ENCODE results near the gene NBEA. TPM values are rescaled to one million over a fixed set of nuclear protein-coding genes. Genes with fewer than 3 reads are reported as not detected.

The NBEA gene
- total RNA-seq, 1 donor from 2014 or later = 3.9 TPM

DNA sequence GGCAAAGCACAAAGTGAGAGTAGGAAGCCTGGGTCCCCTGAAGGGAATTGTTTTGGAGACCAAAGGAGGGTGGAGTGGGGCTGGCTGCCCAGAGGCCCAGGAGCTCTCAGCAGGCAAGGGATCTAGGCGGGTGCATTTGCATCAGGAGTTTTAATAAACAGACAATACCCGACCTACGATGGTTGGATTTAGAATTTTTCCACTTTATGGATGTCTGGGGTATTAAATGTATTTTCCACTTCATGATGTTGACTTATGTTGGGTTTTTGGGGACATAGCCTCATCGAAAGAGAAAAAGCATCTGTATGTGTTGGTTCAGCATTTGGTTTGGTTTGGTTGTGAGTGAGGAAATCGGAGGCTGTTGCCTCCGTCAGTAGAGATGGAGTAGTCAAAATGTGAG, 739.6 kb downstream of the NBEA start:
- intact Hi-C loops (cut with micrococcal nuclease) = no loop called here
- Mint-ChIP-seq H3K9me3 (no peaks in the 10 kb centered on the region), H3K27me3 (no peaks in the 10 kb centered on the region), H3K27ac (no peak overlapping the region), H3K36me3 (ENCODE audit: low read depth) (no peaks in the 10 kb centered on the region), H3K4me3 (no peak overlapping the region), H3K4me1 (no peaks in the 10 kb centered on the region)
- DNase-seq (no peak), ATAC-seq (ENCODE audit: low read depth) (no peak)
- TF ChIP-seq, protein P1, sequence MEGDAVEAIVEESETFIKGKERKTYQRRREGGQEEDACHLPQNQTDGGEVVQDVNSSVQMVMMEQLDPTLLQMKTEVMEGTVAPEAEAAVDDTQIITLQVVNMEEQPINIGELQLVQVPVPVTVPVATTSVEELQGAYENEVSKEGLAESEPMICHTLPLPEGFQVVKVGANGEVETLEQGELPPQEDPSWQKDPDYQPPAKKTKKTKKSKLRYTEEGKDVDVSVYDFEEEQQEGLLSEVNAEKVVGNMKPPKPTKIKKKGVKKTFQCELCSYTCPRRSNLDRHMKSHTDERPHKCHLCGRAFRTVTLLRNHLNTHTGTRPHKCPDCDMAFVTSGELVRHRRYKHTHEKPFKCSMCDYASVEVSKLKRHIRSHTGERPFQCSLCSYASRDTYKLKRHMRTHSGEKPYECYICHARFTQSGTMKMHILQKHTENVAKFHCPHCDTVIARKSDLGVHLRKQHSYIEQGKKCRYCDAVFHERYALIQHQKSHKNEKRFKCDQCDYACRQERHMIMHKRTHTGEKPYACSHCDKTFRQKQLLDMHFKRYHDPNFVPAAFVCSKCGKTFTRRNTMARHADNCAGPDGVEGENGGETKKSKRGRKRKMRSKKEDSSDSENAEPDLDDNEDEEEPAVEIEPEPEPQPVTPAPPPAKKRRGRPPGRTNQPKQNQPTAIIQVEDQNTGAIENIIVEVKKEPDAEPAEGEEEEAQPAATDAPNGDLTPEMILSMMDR (IDR thresholded peaks at IDR 0.05) = no peak
- POLR2A ChIA-PET = no interaction called here
- CTCF ChIA-PET = no interaction called here

DNA sequence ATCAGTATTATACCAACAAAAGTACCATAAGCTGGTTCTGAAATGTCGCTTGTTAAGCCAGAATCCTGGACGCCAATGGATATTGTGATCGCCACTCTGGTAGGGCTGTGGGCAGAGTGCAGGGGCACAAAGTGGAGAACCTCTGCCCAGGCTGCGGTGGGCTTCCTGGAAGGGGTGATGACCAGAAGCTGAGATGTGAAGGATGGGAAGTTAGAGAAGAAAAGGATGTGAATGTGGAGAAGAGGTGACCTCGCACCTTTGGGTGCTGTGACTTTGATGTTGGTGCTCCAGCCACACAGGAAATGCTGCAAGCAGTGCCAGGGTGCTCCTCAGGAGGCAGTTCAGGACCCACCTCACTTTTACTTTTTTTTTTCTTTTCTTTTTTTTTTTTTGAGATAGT, 742.4 kb downstream of the NBEA start:
- ATAC-seq (ENCODE audit: low read depth) (no peak), DNase-seq (no peak)
- H3K27me3 Mint-ChIP-seq = no peaks in the 10 kb centered on the region
- ChIA-PET CTCF (no interaction called here), POLR2A (no interaction called here)
- no peak overlapping the region for H3K27ac Mint-ChIP-seq
- no peaks in the 10 kb centered on the region for H3K36me3 Mint-ChIP-seq (ENCODE audit: low read depth)
- H3K4me1 Mint-ChIP-seq = no peaks in the 10 kb centered on the region
- intact Hi-C loops (cut with micrococcal nuclease) = no loop called here
- TF ChIP-seq, protein P1 (IDR thresholded peaks at IDR 0.05) = no peak
- H3K4me3 Mint-ChIP-seq = no peak overlapping the region
- no peaks in the 10 kb centered on the region for H3K9me3 Mint-ChIP-seq

DNA sequence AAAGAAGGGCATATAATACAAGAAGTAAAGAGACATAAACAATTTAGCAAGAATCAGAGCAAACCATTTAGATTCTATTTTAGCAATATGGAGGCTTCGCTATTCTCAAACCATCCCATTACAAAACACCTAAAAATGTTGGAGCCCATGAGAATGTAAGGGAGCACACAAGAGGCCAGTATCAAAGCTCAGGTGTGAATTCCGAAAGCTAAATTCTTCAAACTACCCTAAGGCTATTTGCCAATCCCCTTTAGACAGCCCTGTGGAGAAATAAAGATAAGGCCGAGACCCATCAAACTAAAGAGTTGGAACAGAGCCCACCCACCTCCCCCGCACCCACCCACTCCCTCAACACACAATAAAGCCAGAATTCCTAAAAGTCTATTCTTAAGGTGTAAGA, 745.3 kb downstream of the NBEA start:
- no peaks in the 10 kb centered on the region for H3K27me3 Mint-ChIP-seq
- TF ChIP-seq, protein P1 (IDR thresholded peaks at IDR 0.05) = no peak
- H3K9me3 Mint-ChIP-seq = no peaks in the 10 kb centered on the region
- H3K36me3 Mint-ChIP-seq (ENCODE audit: low read depth) = no peaks in the 10 kb centered on the region
- no peaks in the 10 kb centered on the region for H3K4me1 Mint-ChIP-seq
- intact Hi-C loops (cut with micrococcal nuclease) = no loop called here
- H3K27ac Mint-ChIP-seq = no peak overlapping the region
- ATAC-seq (ENCODE audit: low read depth) = no peak
- no peak for DNase-seq
- no peak overlapping the region for H3K4me3 Mint-ChIP-seq
- ChIA-PET CTCF (no interaction called here), POLR2A (no interaction called here)

DNA sequence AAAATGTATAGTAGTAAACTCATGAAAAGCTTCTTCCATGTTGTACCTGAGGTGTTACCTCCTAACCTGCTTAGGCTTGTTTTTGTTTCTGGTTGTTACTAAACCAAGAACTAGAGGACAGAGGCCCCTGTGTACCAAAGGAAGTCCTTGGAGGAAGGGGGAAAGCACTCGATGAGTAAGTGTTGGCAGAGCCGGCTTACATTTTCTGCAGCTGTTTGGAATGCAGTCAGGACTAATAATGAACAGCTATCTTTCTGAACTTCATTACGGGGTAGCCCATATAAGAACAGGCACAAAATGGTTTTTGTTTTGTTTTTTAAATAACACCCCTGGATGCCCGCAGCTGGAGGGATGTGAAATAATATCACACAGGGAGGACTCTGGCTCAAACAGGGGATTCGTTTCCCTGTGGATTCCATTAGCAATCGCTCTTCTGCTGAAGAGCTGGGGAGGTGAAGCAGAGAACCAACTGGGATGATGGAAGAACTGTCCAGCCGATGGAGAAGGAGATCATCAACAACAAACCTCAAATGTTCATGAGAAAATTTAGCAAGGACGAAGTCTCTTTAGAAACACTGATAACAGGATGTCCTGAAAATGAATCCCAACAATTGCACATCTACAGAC, 748.6 kb downstream of the NBEA start:
- CTCF ChIA-PET = no interaction called here
- no peaks in the 10 kb centered on the region for H3K9me3 Mint-ChIP-seq
- no peak overlapping the region for H3K4me3 Mint-ChIP-seq
- ATAC-seq (ENCODE audit: low read depth) (no peak), DNase-seq (no peak)
- H3K4me1 Mint-ChIP-seq = no peaks in the 10 kb centered on the region
- POLR2A ChIA-PET = no interaction called here
- intact Hi-C loops (cut with micrococcal nuclease) = no loop called here
- no peaks in the 10 kb centered on the region for H3K27me3 Mint-ChIP-seq
- no peaks in the 10 kb centered on the region for H3K36me3 Mint-ChIP-seq (ENCODE audit: low read depth)
- TF ChIP-seq, protein P1 (IDR thresholded peaks at IDR 0.05) = no peak
- H3K27ac Mint-ChIP-seq = no peak overlapping the region

DNA sequence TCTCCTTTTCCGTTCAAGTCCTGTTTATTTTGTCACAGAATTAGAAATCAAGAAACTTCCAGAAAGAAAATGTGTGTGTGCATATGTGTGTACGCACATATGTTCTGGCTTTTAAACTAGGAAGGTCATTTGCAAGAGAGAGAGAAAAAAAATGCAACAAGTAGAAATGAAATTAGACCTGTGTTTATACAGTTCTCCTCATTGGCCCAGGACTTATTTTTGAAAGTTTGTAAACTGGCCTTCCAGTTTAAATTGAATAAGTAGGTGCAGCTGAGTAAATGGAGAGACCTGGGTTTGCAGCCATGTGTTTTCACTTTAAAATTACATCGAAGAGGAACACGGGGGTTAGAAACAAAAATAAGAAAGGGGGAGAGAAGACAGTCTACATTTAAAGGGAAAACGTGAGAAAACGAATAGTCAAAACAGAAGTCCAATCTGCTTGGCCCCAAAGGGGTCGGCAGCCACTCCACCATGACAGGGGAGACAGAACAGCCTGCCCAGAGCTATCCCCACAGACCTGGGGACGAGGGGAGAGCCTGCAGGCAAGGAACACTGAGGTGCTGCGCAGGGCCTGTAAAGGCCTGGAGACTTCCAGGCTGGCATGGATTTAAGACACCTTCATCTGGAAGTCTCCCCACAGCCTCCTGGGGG, 751.2 kb downstream of the NBEA start:
- no peaks in the 10 kb centered on the region for H3K27me3 Mint-ChIP-seq
- ChIA-PET CTCF (no interaction called here), POLR2A (no interaction called here)
- H3K27ac Mint-ChIP-seq = no peak overlapping the region
- H3K4me3 Mint-ChIP-seq = no peak overlapping the region
- TF ChIP-seq, protein P1 (IDR thresholded peaks at IDR 0.05) = no peak
- H3K36me3 Mint-ChIP-seq (ENCODE audit: low read depth) = no peaks in the 10 kb centered on the region
- no peaks in the 10 kb centered on the region for H3K4me1 Mint-ChIP-seq
- DNase-seq (no peak), ATAC-seq (ENCODE audit: low read depth) (no peak)
- intact Hi-C loops (cut with micrococcal nuclease) = no loop called here
- no peaks in the 10 kb centered on the region for H3K9me3 Mint-ChIP-seq

Data from activated B cell treated with CpG ODN at 0.5 μM for 24 hours (primary cell).